ENCODE data around the gene AP1G2. TPM values are rescaled to one million over a fixed set of nuclear protein-coding genes. Genes with fewer than 3 reads are reported as not detected.

AP1G2 gene
- 100 to 1,000 TPM; 150 to 237 TPM for total RNA-seq

DNA sequence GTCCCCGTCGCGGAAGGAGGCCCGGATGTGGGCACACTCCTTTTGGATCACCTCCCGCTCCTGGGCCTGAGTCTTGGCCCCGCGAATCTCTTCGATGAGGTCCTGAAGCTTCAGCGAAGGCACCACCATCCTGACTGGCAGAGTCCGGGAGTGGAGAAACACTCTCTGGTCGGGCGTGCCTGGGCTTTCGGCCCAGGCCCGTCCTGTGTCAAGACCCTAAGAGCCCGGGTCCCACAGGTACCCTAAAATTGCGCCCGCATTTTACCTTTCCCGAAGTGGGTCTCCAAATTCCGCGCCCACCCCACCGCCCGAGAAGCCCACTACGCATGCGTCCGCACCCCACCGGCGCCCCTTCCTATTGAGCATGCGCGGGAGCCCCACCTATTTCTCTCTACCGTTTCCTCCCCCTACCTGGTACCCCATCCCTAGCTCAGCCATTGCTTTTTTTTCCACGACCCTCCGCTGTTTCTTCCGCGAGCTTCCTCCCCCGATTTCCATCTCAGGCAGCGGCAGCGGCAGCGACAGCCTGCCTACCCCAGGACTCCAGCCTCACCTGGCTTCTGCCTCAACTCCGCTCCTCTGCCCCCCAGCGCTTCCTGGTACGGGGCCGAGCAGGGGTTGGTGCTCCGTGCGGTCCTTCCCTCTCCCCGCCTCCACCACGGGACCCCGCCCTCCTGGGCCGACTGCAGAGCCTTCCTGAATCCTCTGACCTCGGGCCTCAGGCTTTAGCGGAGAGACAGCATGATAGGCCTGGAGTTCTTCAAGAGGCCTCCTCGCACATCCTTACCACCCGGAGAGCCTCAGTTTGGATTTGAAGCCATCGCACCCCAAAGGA is at the start of gene AP1G2:
Gene AP1G2, minus strand, starts transcription at position 606 of the 835 bp plus-strand sequence. Its CDS starts 477 bp downstream, at position 129.
- WGBS, 2 donors, result 1 to 2% methylated on average over 38 to 53 of the region's 53 CpGs
- ATAC-seq (peak; percentile 88), DNase-seq (peak; percentile 90 to 93 (median 92))
- Histone ChIP-seq H3K36me3 (replicated peaks in 1 of 2; ENCODE audit: insufficient read depth in 1 of 2, low read depth in 2 of 2) (peaks cover 0 to 3% of the 10 kb centered on the region in 2 donors), H3K9me3 (no peaks in the 10 kb centered on the region), H3K4me1 (peaks cover 30% of the 10 kb centered on the region), H3K27ac (peak within 1 kb of the TSS; percentile 62 to 85 (median 74)), H3K27me3 (no peaks in the 10 kb centered on the region), H3K4me3 (peak within 1 kb of the TSS in 1 of 2 donors; percentile 47)
- TF ChIP-seq POLR2A (IDR thresholded peaks at IDR 0.05), result peak; percentile 48 to 92 (median 87)
- TF ChIP-seq, protein P1, sequence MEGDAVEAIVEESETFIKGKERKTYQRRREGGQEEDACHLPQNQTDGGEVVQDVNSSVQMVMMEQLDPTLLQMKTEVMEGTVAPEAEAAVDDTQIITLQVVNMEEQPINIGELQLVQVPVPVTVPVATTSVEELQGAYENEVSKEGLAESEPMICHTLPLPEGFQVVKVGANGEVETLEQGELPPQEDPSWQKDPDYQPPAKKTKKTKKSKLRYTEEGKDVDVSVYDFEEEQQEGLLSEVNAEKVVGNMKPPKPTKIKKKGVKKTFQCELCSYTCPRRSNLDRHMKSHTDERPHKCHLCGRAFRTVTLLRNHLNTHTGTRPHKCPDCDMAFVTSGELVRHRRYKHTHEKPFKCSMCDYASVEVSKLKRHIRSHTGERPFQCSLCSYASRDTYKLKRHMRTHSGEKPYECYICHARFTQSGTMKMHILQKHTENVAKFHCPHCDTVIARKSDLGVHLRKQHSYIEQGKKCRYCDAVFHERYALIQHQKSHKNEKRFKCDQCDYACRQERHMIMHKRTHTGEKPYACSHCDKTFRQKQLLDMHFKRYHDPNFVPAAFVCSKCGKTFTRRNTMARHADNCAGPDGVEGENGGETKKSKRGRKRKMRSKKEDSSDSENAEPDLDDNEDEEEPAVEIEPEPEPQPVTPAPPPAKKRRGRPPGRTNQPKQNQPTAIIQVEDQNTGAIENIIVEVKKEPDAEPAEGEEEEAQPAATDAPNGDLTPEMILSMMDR (IDR thresholded peaks at IDR 0.05), result no peak
- intact Hi-C loops (cut with DNase I), result loop anchor here (10.0 kb wide), 1 partner anchor 243 kb away; the partner anchor contains the start of gene PABPN1

DNA sequence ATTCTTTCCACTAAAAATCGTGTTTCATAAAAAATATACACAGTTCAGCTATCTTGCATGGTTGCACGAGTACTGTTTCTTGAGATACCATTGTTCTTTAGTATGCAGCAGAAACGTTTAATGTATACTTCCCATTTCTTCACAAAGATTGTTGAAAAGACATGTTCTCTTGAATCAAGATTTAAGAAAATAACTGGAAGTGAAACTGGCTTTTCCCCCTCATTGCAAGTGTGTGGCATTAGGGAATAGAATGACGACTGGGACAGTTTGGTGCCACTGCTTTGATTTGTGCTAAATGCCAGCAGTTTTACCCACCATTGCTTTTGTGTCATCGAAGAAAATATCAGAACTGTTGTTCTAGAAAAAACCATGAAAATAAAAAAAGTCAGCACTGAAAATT is 48.3 kb upstream of the AP1G2 start:
- intact Hi-C loops (cut with DNase I), result no loop called here
- H3K27me3 ChIP-seq, result no peaks in the 10 kb centered on the region
- 48 to 49% methylated on average over 5 of the region's 5 CpGs for WGBS, 2 donors
- no peak overlapping the region for H3K4me3 ChIP-seq
- TF ChIP-seq POLR2A (IDR thresholded peaks at IDR 0.05), result no peak
- no peak for DNase-seq
- peaks cover 62% of the 10 kb centered on the region for H3K4me1 ChIP-seq
- no peaks in the 10 kb centered on the region for H3K36me3 ChIP-seq (replicated peaks in 1 of 2; ENCODE audit: insufficient read depth in 1 of 2, low read depth in 2 of 2)
- H3K9me3 ChIP-seq, result no peaks in the 10 kb centered on the region
- no peak overlapping the region for H3K27ac ChIP-seq
- ATAC-seq, result no peak

GRCh38 chr14:23614395-23614828 is 46.8 kb upstream of the AP1G2 start:
- Histone ChIP-seq H3K4me1 (peaks cover 67% of the 10 kb centered on the region), H3K27ac (peak overlapping the region; percentile 66 to 91 (median 75)), H3K36me3 (replicated peaks in 1 of 2; ENCODE audit: insufficient read depth in 1 of 2, low read depth in 2 of 2) (no peaks in the 10 kb centered on the region), H3K27me3 (no peaks in the 10 kb centered on the region), H3K9me3 (no peaks in the 10 kb centered on the region), H3K4me3 (no peak overlapping the region)
- WGBS, 2 donors, result 55 to 58% methylated on average over 2 of the region's 2 CpGs
- no peak for DNase-seq
- intact Hi-C loops (cut with DNase I), result no loop called here
- no peak for TF ChIP-seq POLR2A (IDR thresholded peaks at IDR 0.05)
- TF ChIP-seq, protein P1 (IDR thresholded peaks at IDR 0.05), result no peak
- ATAC-seq, result no peak

DNA sequence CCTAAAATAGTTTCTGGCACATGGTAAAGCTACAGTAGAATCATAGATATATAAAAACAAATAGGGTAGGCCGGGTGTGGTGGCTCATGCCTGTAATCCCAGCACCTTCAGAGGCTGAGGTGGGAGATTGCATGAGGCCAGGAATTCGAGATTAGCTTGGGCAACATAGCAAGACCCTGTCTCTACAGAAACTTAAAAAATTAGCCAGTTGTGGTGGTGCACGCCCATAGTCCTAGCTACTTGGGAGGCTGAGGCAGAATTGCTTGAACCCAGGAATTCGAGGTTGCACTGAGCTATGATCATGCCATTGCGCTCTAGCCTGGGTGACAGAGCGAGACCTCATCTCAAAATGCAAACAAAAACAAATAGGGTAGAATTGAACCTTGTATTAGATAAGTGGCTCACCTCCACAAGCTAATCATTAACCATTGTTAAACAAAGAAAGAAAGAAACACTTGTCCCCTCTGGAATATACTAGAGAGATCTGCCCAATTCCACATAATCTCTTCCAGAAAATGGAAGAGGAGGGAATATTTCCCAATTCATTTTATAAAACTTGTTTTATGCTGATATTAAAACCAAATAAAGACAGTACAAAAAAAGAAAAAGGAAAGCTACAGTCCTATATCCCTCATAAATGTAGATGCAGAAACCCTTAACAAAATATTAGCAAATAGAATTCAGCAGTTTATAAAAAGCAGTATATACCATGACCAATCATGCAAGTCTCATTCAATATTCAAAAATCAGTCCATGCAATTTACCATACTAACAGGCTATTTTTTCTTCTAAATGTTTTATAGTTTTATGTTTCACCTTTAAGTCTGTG is 45.9 kb upstream of the AP1G2 start:
- Histone ChIP-seq H3K36me3 (replicated peaks in 1 of 2; ENCODE audit: insufficient read depth in 1 of 2, low read depth in 2 of 2) (no peaks in the 10 kb centered on the region), H3K27ac (peak overlapping the region; percentile 66 to 91 (median 75)), H3K4me1 (peaks cover 74% of the 10 kb centered on the region), H3K27me3 (no peaks in the 10 kb centered on the region), H3K4me3 (no peak overlapping the region), H3K9me3 (no peaks in the 10 kb centered on the region)
- WGBS, 2 donors, result 25 to 27% methylated on average over 6 of the region's 6 CpGs
- ATAC-seq (peak; percentile 68), DNase-seq (no peak)
- intact Hi-C loops (cut with DNase I), result no loop called here
- no peak for TF ChIP-seq POLR2A (IDR thresholded peaks at IDR 0.05)
- TF ChIP-seq, protein P1 (IDR thresholded peaks at IDR 0.05), result no peak

DNA sequence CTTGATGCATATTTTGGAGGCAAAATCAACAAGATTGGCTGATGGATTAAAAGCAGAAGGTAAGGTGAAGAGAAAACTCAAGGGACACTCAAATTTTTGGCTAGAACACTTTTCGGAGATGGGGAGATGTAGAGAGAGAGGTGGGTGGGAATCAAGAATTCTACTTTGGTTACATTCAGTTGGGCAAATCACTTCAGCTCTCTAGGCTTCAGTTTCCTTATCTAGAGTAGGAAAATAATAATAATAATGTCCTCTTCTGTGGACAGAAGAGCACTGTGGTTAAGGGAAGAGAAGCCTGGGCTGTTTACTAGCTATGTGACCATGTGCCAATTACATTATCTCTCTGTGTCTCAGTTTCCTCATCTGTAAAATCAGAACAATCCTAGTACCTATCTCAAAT is 45.2 kb upstream of the AP1G2 start:
- H3K4me1 ChIP-seq, result peaks cover 79% of the 10 kb centered on the region

More for the DNA sequence above, 45.2 kb upstream of the AP1G2 start:
- Histone ChIP-seq H3K27ac (peak overlapping the region; percentile 22 to 91 (median 75)), H3K4me3 (no peak overlapping the region), H3K27me3 (no peaks in the 10 kb centered on the region), H3K36me3 (replicated peaks in 1 of 2; ENCODE audit: insufficient read depth in 1 of 2, low read depth in 2 of 2) (no peaks in the 10 kb centered on the region), H3K9me3 (no peaks in the 10 kb centered on the region)
- DNase-seq (no peak), ATAC-seq (no peak)
- intact Hi-C loops (cut with DNase I), result no loop called here
- TF ChIP-seq POLR2A (IDR thresholded peaks at IDR 0.05), result no peak
- TF ChIP-seq, protein P1 (IDR thresholded peaks at IDR 0.05), result no peak
- 83 to 91% methylated on average over 1 of the region's 1 CpG for WGBS, 2 donors

Data from body of pancreas (tissue), 4 donors.